ENCODE measurements around the gene SMIM5. TPM values are rescaled to one million over a fixed set of nuclear protein-coding genes. Genes with fewer than 3 reads are reported as not detected.
"Not testable (repeated sequence)": the region's sequence is repeated elsewhere in the genome, so short reads cannot be mapped to it uniquely, and the experiment has no call there.

Gene SMIM5
- total RNA-seq, 4 donors from 2014 or later = 0.31 to 2.0 (median 1.0) TPM

DNA sequence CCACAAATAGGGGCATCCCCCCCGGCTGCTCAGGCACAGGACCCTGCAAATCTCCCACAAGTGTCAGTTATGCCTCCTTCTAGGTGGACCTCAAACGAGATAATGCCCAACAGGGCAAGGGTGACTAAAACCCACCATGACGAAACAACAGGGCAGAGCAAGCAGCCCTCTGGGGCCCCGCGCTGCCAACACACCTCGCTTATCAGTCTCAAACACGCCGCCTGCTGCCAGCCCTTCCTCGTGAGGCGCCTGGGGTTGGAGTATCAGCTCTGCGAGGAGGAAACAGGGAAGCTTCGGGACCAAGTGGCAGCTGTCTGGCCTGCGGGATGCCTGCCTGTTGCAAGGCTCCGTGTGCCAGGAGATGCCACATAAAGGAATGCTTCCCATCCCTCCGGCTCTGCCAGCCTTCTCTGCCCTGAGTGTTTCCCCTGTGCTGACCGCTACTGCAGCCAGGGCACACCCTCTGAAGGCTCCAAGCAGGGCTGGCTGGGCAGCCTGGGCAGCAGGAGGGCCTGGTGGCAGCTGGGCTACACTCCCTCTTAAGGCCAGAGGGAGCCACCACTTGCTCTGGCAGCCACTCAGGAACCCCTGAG lies 2.5 kb downstream of the SMIM5 start:
- ATAC-seq (ENCODE audit: low FRiP score) (no peak), DNase-seq (ENCODE audit: low spot score) (no peak)
- TF ChIP-seq, protein P1, sequence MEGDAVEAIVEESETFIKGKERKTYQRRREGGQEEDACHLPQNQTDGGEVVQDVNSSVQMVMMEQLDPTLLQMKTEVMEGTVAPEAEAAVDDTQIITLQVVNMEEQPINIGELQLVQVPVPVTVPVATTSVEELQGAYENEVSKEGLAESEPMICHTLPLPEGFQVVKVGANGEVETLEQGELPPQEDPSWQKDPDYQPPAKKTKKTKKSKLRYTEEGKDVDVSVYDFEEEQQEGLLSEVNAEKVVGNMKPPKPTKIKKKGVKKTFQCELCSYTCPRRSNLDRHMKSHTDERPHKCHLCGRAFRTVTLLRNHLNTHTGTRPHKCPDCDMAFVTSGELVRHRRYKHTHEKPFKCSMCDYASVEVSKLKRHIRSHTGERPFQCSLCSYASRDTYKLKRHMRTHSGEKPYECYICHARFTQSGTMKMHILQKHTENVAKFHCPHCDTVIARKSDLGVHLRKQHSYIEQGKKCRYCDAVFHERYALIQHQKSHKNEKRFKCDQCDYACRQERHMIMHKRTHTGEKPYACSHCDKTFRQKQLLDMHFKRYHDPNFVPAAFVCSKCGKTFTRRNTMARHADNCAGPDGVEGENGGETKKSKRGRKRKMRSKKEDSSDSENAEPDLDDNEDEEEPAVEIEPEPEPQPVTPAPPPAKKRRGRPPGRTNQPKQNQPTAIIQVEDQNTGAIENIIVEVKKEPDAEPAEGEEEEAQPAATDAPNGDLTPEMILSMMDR (IDR thresholded peaks at IDR 0.05) = no peak

DNA sequence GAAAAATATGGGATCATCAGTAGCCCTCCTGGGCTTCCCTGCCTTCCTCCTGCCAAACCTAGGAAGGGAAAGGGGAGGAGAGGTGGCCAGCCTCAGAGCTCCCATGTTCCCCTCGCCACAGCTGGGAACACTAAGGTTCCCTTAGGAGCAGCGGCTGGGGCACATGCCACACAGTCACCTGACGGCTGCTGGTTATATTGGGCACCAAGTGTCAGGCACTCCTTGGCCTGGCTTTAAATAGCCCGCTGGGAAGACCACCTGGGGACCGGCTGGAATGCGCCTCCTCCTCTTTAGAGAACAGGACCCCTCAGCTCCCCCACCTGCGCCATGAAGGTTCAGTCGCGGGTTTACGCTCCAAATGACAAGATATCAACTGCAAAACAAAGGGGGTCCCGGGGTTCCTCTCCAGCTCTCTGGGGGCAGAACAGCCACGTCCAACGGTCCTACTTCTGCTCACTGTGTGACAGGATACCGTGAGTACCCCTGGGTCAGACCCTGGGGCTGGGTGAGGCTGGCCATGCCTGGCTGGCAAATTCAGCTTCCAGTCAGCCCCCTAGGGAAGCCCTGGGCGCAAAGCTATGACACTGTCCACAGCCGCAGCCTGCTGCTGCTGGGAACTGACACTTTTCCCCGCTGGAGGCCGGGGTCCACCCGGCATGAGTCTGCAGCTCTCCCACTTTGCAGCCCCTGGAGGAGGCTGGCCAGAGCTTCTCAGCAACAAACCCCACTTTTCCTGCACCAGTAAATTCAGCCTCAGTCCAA lies 3.3 kb downstream of the SMIM5 start:
- no peak for DNase-seq (ENCODE audit: low spot score)
- no peak for ATAC-seq (ENCODE audit: low FRiP score)
- TF ChIP-seq, protein P1 (IDR thresholded peaks at IDR 0.05) = no peak

DNA sequence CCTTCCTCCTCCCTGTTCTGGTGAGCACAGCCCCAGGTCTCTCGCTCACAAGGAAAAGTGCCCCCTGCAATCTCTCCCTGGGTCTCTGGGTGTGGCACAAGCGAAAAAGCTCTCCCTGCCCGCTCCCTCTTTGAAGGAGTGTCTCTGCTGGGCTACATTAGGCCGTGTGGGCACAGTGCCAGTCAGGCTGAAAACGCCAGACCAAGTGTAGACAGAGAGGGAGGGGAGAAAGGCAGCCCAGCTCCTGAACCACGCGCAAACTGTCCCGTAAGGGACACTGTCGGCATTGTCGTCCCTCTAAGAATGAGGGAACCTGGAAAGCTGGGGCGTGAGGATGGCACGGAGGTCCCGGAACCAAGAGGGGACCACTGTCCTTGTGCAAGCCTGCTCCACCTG lies 3.9 kb downstream of the SMIM5 start:
- DNase-seq (ENCODE audit: low spot score) = no peak
- no peak for ATAC-seq (ENCODE audit: low FRiP score)
- TF ChIP-seq, protein P1 (IDR thresholded peaks at IDR 0.05) = no peak

DNA sequence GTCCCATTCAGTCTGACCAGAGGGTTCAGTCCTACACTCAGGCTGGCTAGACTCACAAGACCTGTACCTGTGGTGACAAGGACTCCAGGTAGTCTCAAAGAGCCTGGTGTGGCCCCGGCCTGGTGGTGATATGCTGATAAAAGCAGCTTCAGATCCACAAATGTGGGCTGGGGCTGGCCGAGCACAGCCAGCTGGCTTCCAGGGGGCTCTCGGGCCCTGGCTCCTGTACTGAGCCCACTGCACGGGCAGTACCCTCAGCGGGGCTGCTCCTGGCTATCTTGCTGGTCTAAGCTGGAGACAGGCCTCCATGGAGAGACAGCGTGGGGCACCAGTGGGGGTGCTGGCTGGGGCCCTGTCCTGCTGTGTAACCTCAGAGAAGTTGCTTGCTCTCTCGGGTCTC lies 4.3 kb downstream of the SMIM5 start:
- ATAC-seq (ENCODE audit: low FRiP score) = no peak
- TF ChIP-seq, protein P1 (IDR thresholded peaks at IDR 0.05) = no peak
- no peak for DNase-seq (ENCODE audit: low spot score)

DNA sequence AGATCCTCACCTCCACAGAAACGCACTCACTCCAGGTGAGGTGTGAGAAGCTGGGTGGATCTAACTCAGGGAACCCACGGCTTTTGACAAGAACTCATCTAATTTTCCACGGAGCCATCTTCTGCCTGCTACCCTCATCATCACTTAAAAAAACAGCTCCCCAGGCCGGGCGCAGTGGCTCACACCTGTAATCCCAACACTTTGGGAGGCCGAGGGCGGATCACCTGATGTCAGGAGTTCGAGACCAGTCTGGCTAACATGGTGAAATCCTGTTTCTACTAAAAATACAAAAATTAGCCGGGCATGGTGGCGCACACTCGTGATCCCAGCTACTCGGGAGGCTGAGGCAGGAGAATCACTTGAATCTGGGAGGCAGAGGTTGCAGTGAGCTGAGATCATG lies 4.8 kb downstream of the SMIM5 start:
- DNase-seq (ENCODE audit: low spot score); ATAC-seq (ENCODE audit: low FRiP score): not testable (repeated sequence)

DNA sequence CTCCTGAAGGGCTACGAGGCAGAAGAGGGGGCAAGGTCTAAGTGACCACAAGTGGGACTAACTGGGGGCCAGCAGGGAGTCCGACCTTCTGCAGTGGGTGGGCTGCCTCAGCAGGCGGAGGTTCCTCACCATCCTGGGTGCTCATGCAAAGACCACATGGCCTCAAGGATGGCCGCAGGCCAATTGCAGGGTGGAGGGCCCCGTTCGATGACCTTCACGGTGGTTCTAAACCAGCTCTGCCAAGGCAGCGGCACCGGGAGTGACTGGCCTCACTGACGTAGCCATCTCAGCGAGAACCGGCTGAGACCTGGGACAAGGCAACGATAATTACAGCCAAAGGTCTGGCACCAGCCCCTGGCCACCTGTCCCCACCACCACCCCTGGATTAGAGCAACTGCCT lies 5.7 kb downstream of the SMIM5 start:
- TF ChIP-seq, protein P1 (IDR thresholded peaks at IDR 0.05) = no peak
- DNase-seq (ENCODE audit: low spot score) (no peak), ATAC-seq (ENCODE audit: low FRiP score) (no peak)

DNA sequence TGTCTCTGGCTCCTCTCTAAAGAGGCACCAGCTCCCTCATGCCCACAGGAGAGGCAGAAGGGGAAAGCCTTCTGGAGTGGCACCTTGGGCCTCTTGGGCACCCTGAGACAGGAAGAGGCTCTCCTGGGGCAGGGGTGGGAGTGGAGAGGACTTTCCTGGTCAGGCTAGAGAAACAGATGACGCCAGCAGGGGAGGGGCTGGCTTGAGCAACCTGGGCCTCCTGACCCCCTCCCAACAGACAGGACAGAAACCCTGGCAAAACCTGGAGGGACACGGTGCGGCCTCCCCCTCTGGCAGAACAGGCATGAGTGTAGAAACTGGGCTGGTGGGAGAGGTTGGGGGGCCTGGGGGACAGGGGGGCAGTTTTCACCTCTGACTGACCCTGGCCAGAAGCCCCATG lies 6.1 kb downstream of the SMIM5 start:
- ATAC-seq (ENCODE audit: low FRiP score) (no peak), DNase-seq (ENCODE audit: low spot score) (no peak)
- TF ChIP-seq, protein P1 (IDR thresholded peaks at IDR 0.05) = no peak
